SK-N-MC (cell line): Measurements from ENCODE around the gene CYFIP1.

Experiments used
- DNase-seq: peaks from one replicate; pipeline ENCODE4 v3.0.0-alpha.2; 2011; ENCODE audit warnings: low read depth, low spot score
- H3K27ac ChIP-seq: fragments of 200-600 bp; sonication (generic); 2 replicates; pipeline ENCODE4 v1.5.1; 2016; ENCODE audit warnings: mixed run types
- H3K36me3 ChIP-seq: fragments of 200-600 bp; sonication (generic); 2 replicates; pipeline ENCODE4 v1.6.1; 2017; ENCODE audit warnings: antibody characterized with exemption, low read length, mixed read lengths; ENCODE audit not compliant: insufficient read depth
- H3K4me3 ChIP-seq: fragments of 200-600 bp; sonication (generic); 2 replicates; pipeline ENCODE4 v1.5.1; 2016
- H3K9ac ChIP-seq: fragments of 200-600 bp; sonication (generic); 2 replicates; pipeline ENCODE4 v1.8.0; 2017; ENCODE audit warnings: mixed run types, mixed read lengths; ENCODE audit not compliant: insufficient read length
- H3K9me3 ChIP-seq: fragments of 200-600 bp; sonication (generic); 2 replicates; pipeline ENCODE4 v1.6.1; 2017; ENCODE audit warnings: low read depth, mild to moderate bottlenecking, antibody characterized with exemption, low read length, moderate library complexity, mixed read lengths
- EZH2 ChIP-seq: fragments of 200-600 bp; sonication (generic); IDR thresholded peaks from one replicate; pipeline ENCODE4 v1.6.1; 2017; ENCODE audit warnings: antibody characterized with exemption
- FOXP2 ChIP-seq: optimal IDR thresholded peaks from 2 replicates; pipeline ENCODE3; 2011; ENCODE audit warnings: mild to moderate bottlenecking, moderate library complexity; ENCODE audit not compliant: insufficient read depth; ENCODE audit errors: extremely low read length, control extremely low read depth
- POLR2AphosphoS5 ChIP-seq: IDR thresholded peaks from 2 replicates; pipeline ENCODE4 v1.6.1; 2012; ENCODE audit warnings: mild to moderate bottlenecking, low read depth, low read length, borderline replicate concordance

Gene CYFIP1

GRCh38 chr15:22844421-22845288 is 135.5 kb downstream of the CYFIP1 start:
- no peak for TF ChIP-seq POLR2AphosphoS5
- no peak for TF ChIP-seq EZH2
- no peak for TF ChIP-seq FOXP2
- peaks cover 48% of the 10 kb centered on the region for H3K36me3 ChIP-seq

GRCh38 chr15:22839046-22839695 is 141.0 kb downstream of the CYFIP1 start:
- Histone ChIP-seq H3K4me3 (peak overlapping the region; percentile 96), H3K27ac (peak overlapping the region; percentile 85), H3K36me3 (peaks cover 21% of the 10 kb centered on the region), H3K9ac (peak overlapping the region; percentile 94), H3K9me3 (no peaks in the 10 kb centered on the region)
- TF ChIP-seq POLR2AphosphoS5 = no peak
- TF ChIP-seq FOXP2 = no peak
- TF ChIP-seq EZH2 = no peak
- no peak for DNase-seq

More at GRCh38 chr15:22844421-22845288, 135.5 kb downstream of the CYFIP1 start:
- no peaks in the 10 kb centered on the region for H3K9me3 ChIP-seq
- H3K27ac ChIP-seq = no peak overlapping the region
- H3K4me3 ChIP-seq = no peak overlapping the region
- no peak for DNase-seq
- no peak overlapping the region for H3K9ac ChIP-seq

GRCh38 chr15:22838292-22839042 is 141.7 kb downstream of the CYFIP1 start, which contains the start of gene NIPA2:
Gene NIPA2 (plus strand): TSS chr15:22838666. CDS start chr15:22851732, 13,066 bp downstream.
- Histone ChIP-seq H3K36me3 (peaks cover 15% of the 10 kb centered on the region; the same call in 1 of the 2 replicates), H3K9ac (peak within 1 kb of the TSS; percentile 94), H3K27ac (peak within 1 kb of the TSS; percentile 86), H3K4me3 (peak within 1 kb of the TSS; percentile 96), H3K9me3 (no peaks in the 10 kb centered on the region)
- peak; percentile 70 for DNase-seq
- TF ChIP-seq EZH2 (no peak), POLR2AphosphoS5 (peak; percentile 79; the same call in 1 of the 2 replicates)

- no peak for DNase-seq
Observed at GRCh38 chr15:22831473-22831872, 148.7 kb downstream of the CYFIP1 start.

GRCh38 chr15:22827125-22827524 is 153.0 kb downstream of the CYFIP1 start:
- Histone ChIP-seq H3K9me3 (no peaks in the 10 kb centered on the region), H3K4me3 (no peak overlapping the region), H3K27ac (no peak overlapping the region), H3K36me3 (peaks cover 31% of the 10 kb centered on the region; the same call in 1 of the 2 replicates), H3K9ac (no peak overlapping the region)
- DNase-seq = no peak
- no peak for TF ChIP-seq EZH2
- no peak for TF ChIP-seq FOXP2
- no peak for TF ChIP-seq POLR2AphosphoS5

More at GRCh38 chr15:22831473-22831872, 148.7 kb downstream of the CYFIP1 start:
- Histone ChIP-seq H3K9ac (no peak overlapping the region), H3K9me3 (no peaks in the 10 kb centered on the region), H3K4me3 (no peak overlapping the region), H3K27ac (no peak overlapping the region), H3K36me3 (peaks cover 4% of the 10 kb centered on the region; the same call in 1 of the 2 replicates)
- no peak for TF ChIP-seq FOXP2
- no peak for TF ChIP-seq EZH2
- no peak for TF ChIP-seq POLR2AphosphoS5

GRCh38 chr15:22823495-22824128 is 156.6 kb downstream of the CYFIP1 start:
- no peak overlapping the region for H3K4me3 ChIP-seq
- no peak overlapping the region for H3K27ac ChIP-seq
- peaks cover 33% of the 10 kb centered on the region; the same call in 1 of the 2 replicates for H3K36me3 ChIP-seq
- no peaks in the 10 kb centered on the region for H3K9me3 ChIP-seq
- DNase-seq = no peak
- TF ChIP-seq FOXP2 (no peak), POLR2AphosphoS5 (no peak), EZH2 (no peak)
- H3K9ac ChIP-seq = no peak overlapping the region

- Histone ChIP-seq H3K4me3 (no peak overlapping the region), H3K9ac (no peak overlapping the region), H3K36me3 (peaks cover 21% of the 10 kb centered on the region; the same call in 1 of the 2 replicates), H3K9me3 (no peaks in the 10 kb centered on the region), H3K27ac (no peak overlapping the region)
- DNase-seq = no peak
- TF ChIP-seq POLR2AphosphoS5 = no peak
- TF ChIP-seq FOXP2 = no peak
- no peak for TF ChIP-seq EZH2
Observed at GRCh38 chr15:22819651-22820050, 160.5 kb downstream of the CYFIP1 start.
